H9 (cell line): ENCODE measurements around the gene DOCK1. TPM values are rescaled to one million over a fixed set of nuclear protein-coding genes. Genes with fewer than 3 reads are reported as not detected.

Source experiments
- DNase-seq: peaks from one replicate; pipeline ENCODE4 v3.0.0-alpha.2; 2017
- H2AFZ ChIP-seq: one replicate; pipeline ENCODE4 v1.6.1; 2013; ENCODE audit warnings: mild to moderate bottlenecking, low read length, control low read depth, moderate library complexity
- H2AK5ac ChIP-seq: 2 replicates; pipeline ENCODE4 v1.6.1; 2013; ENCODE audit warnings: low read length, control low read depth, mixed read lengths; ENCODE audit not compliant: insufficient read length
- H2BK120ac ChIP-seq: one replicate; pipeline ENCODE4 v1.6.1; 2013; ENCODE audit warnings: low read depth, mild to moderate bottlenecking, low read length, control low read depth, inconsistent platforms; ENCODE audit not compliant: poor library complexity, severe bottlenecking
- H2BK12ac ChIP-seq: 2 replicates; pipeline ENCODE4 v1.6.1; 2013; ENCODE audit warnings: low read length, control low read depth, mixed read lengths, low read depth; ENCODE audit not compliant: insufficient read length
- H2BK15ac ChIP-seq: 2 replicates; pipeline ENCODE4 v1.6.1; 2013; ENCODE audit warnings: low read depth, low read length, control low read depth
- H2BK20ac ChIP-seq: one replicate; pipeline ENCODE4 v1.6.1; 2013; ENCODE audit warnings: low read depth, mild to moderate bottlenecking, low read length, control low read depth, inconsistent platforms; ENCODE audit not compliant: poor library complexity, severe bottlenecking
- H2BK5ac ChIP-seq: 2 replicates; pipeline ENCODE4 v1.6.1; 2013; ENCODE audit warnings: low read length, control low read depth, mixed read lengths; ENCODE audit not compliant: insufficient read length
- H3K14ac ChIP-seq: 2 replicates; pipeline ENCODE4 v1.6.1; 2013; ENCODE audit warnings: low read length, control low read depth; ENCODE audit not compliant: insufficient read depth
- H3K18ac ChIP-seq: 2 replicates; pipeline ENCODE4 v1.6.1; 2013; ENCODE audit warnings: low read depth, mild to moderate bottlenecking, mixed read lengths, low read length, control low read depth; ENCODE audit not compliant: insufficient read length
- H3K23ac ChIP-seq: 2 replicates; pipeline ENCODE4 v1.6.1; 2013; ENCODE audit warnings: low read length, control low read depth, mixed read lengths, low read depth; ENCODE audit not compliant: insufficient read length
- H3K23me2 ChIP-seq: 2 replicates; pipeline ENCODE4 v1.6.1; 2013; ENCODE audit warnings: low read depth, mild to moderate bottlenecking, mixed read lengths, low read length, control low read depth; ENCODE audit not compliant: insufficient read length, poor library complexity, severe bottlenecking
- H3K27ac ChIP-seq: 2 replicates; pipeline ENCODE4 v1.5.1; 2013; ENCODE audit warnings: low read length, control low read depth, mixed read lengths, low read depth; ENCODE audit not compliant: insufficient read length
- H3K27me3 ChIP-seq: 2 replicates; pipeline ENCODE4 v1.6.1; 2013; ENCODE audit warnings: low read length, control low read depth, inconsistent platforms; ENCODE audit not compliant: insufficient read depth
- H3K4ac ChIP-seq: 2 replicates; pipeline ENCODE4 v1.6.1; 2013; ENCODE audit warnings: low read depth, mild to moderate bottlenecking, control low read depth, inconsistent platforms, low read length, moderate library complexity
- H3K4me1 ChIP-seq: 2 replicates; pipeline ENCODE4 v1.6.1; 2013; ENCODE audit warnings: low read length, control low read depth, inconsistent platforms; ENCODE audit not compliant: insufficient read depth
- H3K4me2 ChIP-seq: 2 replicates; pipeline ENCODE4 v1.6.1; 2013; ENCODE audit warnings: low read length, control low read depth, mixed read lengths; ENCODE audit not compliant: insufficient read length, insufficient read depth
- H3K56ac ChIP-seq: 2 replicates; pipeline ENCODE4 v1.6.1; 2013; ENCODE audit warnings: low read depth, mild to moderate bottlenecking, mixed read lengths, low read length, control low read depth; ENCODE audit not compliant: insufficient read length
- H3K79me1 ChIP-seq: 2 replicates; pipeline ENCODE4 v1.6.1; 2013; ENCODE audit warnings: low read depth, mild to moderate bottlenecking, moderate library complexity, low read length, control low read depth, inconsistent platforms; ENCODE audit not compliant: insufficient read depth, poor library complexity, severe bottlenecking
- H3K79me2 ChIP-seq: 2 replicates; pipeline ENCODE4 v1.6.1; 2013; ENCODE audit warnings: low read length, control low read depth, inconsistent platforms; ENCODE audit not compliant: insufficient read depth
- H3K9ac ChIP-seq: 2 replicates; pipeline ENCODE4 v1.6.1; 2013; ENCODE audit warnings: low read length, control low read depth, mixed read lengths; ENCODE audit not compliant: insufficient read length; ENCODE audit errors: extremely low read depth
- H3K9me3 ChIP-seq: one replicate; pipeline ENCODE4 v1.6.1; 2013; ENCODE audit warnings: low read depth, low read length, inconsistent platforms; ENCODE audit not compliant: control insufficient read depth
- H3T11ph ChIP-seq: one replicate; pipeline ENCODE4 v1.6.1; 2013; ENCODE audit warnings: mild to moderate bottlenecking, low read length, control low read depth, inconsistent platforms
- H4K20me1 ChIP-seq: one replicate; pipeline ENCODE4 v1.6.1; 2013; ENCODE audit not compliant: control insufficient read depth, insufficient read length, insufficient read depth
- H4K5ac ChIP-seq: 2 replicates; pipeline ENCODE4 v1.6.1; 2013; ENCODE audit warnings: low read depth, mild to moderate bottlenecking, mixed read lengths, low read length, control low read depth; ENCODE audit not compliant: insufficient read length
- H4K8ac ChIP-seq: replicated peaks from 2 replicates; pipeline ENCODE4 v1.6.1; 2013; ENCODE audit warnings: low read length, control low read depth, mixed read lengths, low read depth; ENCODE audit not compliant: insufficient read length
- H4K91ac ChIP-seq: 2 replicates; pipeline ENCODE4 v1.6.1; 2013; ENCODE audit warnings: low read depth, mild to moderate bottlenecking, moderate library complexity, mixed read lengths, low read length, control low read depth; ENCODE audit not compliant: insufficient read length
- H3K27ac Mint-ChIP-seq, 3 experiments: 2 replicates in 2 of 3; 3 replicates in 1 of 3; pipeline ENCODE4 v1.8.0; 2020 to 2021; ENCODE audit warnings: mixed read lengths in 3 of 3, mild to moderate bottlenecking in 1 of 3, moderate library complexity in 1 of 3
- H3K27me3 Mint-ChIP-seq: 2 replicates; pipeline ENCODE4 v1.8.0; 2021; ENCODE audit warnings: low read depth, mild to moderate bottlenecking, moderate library complexity, mixed read lengths
- H3K36me3 Mint-ChIP-seq, 3 experiments: 2 replicates in 2 of 3; 3 replicates in 1 of 3; pipeline ENCODE4 v1.8.0; 2020 to 2021; ENCODE audit warnings: low read depth in 3 of 3, mixed read lengths in 3 of 3; ENCODE audit not compliant: insufficient read depth in 1 of 3
- H3K4me1 Mint-ChIP-seq, 2 experiments: 2 replicates each; pipeline ENCODE4 v1.8.0; 2020; ENCODE audit warnings: mixed read lengths in 2 of 2
- H3K4me3 Mint-ChIP-seq, 2 experiments: 2 replicates in 1 of 2; 3 replicates in 1 of 2; pipeline ENCODE4 v1.8.0; 2020 to 2021; ENCODE audit warnings: mild to moderate bottlenecking in 2 of 2, mixed read lengths in 2 of 2, moderate library complexity in 1 of 2
- H3K9me3 Mint-ChIP-seq, 2 experiments: 2 replicates in 1 of 2; 3 replicates in 1 of 2; pipeline ENCODE4 v1.8.0; 2020; ENCODE audit warnings: mild to moderate bottlenecking in 2 of 2, mixed read lengths in 2 of 2, moderate library complexity in 1 of 2
- WGBS: extraction: QIAGEN DNeasy Blood & Tissue Kit; methylation state at CpG from one replicate; pipeline ENCODE4 v1.1.7; 2013; ENCODE audit warnings: missing lambda C conversion rate, low lambda C conversion rate, mixed read lengths; ENCODE audit not compliant: insufficient read length; ENCODE audit errors: extremely low coverage; 5-methylcytosine and 5-hydroxymethylcytosine counted together
- total RNA-seq: library from RNA; stranded (reverse); gene quantifications from 2 replicates; pipeline ENCODE4 v1.2.1, GENCODE V29; 2021
- TF ChIP-seq, protein P1 (sequence below): fragments of 200-600 bp; sonication (generic); conservative IDR thresholded peaks from 3 replicates; pipeline ENCODE4 v1.8.0; 2021; ENCODE audit warnings: antibody characterized with exemption, mild to moderate bottlenecking

DOCK1 gene
- total RNA-seq, 1 experiment from 2014 or later: 57.0 TPM

DNA sequence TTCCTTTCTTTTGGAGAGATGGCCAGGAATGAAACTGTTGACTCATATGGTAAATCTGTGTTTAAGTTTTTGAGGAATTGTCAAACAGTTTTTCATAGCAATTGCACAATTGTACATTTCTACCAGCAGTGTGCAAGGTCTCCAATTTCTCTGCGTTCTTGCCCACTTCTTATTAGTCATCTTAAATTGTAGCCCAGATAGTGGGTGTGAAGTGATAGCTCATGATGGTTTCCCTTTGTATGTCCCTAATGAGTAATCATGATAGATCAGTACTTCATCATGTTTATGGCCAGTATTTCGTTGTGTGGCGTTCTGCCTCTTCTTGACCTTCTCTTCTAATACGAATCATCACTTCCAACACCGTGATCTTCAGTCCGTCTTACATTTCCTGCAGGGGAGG is 136.3 kb downstream of the DOCK1 start:
- no peak overlapping the region for H3K4me2 ChIP-seq
- no peaks in the 10 kb centered on the region for H3K23me2 ChIP-seq
- TF ChIP-seq, protein P1, sequence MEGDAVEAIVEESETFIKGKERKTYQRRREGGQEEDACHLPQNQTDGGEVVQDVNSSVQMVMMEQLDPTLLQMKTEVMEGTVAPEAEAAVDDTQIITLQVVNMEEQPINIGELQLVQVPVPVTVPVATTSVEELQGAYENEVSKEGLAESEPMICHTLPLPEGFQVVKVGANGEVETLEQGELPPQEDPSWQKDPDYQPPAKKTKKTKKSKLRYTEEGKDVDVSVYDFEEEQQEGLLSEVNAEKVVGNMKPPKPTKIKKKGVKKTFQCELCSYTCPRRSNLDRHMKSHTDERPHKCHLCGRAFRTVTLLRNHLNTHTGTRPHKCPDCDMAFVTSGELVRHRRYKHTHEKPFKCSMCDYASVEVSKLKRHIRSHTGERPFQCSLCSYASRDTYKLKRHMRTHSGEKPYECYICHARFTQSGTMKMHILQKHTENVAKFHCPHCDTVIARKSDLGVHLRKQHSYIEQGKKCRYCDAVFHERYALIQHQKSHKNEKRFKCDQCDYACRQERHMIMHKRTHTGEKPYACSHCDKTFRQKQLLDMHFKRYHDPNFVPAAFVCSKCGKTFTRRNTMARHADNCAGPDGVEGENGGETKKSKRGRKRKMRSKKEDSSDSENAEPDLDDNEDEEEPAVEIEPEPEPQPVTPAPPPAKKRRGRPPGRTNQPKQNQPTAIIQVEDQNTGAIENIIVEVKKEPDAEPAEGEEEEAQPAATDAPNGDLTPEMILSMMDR: no peak
- Mint-ChIP-seq H3K4me1 (no peaks in the 10 kb centered on the region), H3K27ac (no peak overlapping the region), H3K36me3 (peaks cover 25 to 76% (median 45%) of the 10 kb centered on the region in 3 experiments; a peak in 6 of 7 replicates), H3K4me3 (no peak overlapping the region), H3K9me3 (no peaks in the 10 kb centered on the region), H3K27me3 (no peaks in the 10 kb centered on the region; the same call in 1 of the 2 replicates)
- no peak overlapping the region for H3K9ac ChIP-seq
- H3K27me3 ChIP-seq: no peaks in the 10 kb centered on the region
- H3K4ac ChIP-seq: no peak overlapping the region
- H3K14ac ChIP-seq: no peak overlapping the region
- H3K79me1 ChIP-seq: no peaks in the 10 kb centered on the region
- H3K9me3 ChIP-seq: no peaks in the 10 kb centered on the region
- no peak overlapping the region for H4K91ac ChIP-seq
- H3K27ac ChIP-seq: no peak overlapping the region
- no peak overlapping the region for H2AFZ ChIP-seq
- H4K20me1 ChIP-seq: no peaks in the 10 kb centered on the region
- no peak overlapping the region for H4K8ac ChIP-seq
- H2BK5ac ChIP-seq: no peak overlapping the region
- no peak overlapping the region for H2BK12ac ChIP-seq
- H3K4me1 ChIP-seq: no peaks in the 10 kb centered on the region
- no peak for DNase-seq
- H3K56ac ChIP-seq: no peak overlapping the region
- no peak overlapping the region for H2BK20ac ChIP-seq
- H2BK15ac ChIP-seq: no peak overlapping the region
- H3K23ac ChIP-seq: no peak overlapping the region
- H3T11ph ChIP-seq: no peak overlapping the region
- no peak overlapping the region for H4K5ac ChIP-seq
- H2AK5ac ChIP-seq: no peak overlapping the region
- no peaks in the 10 kb centered on the region for H3K79me2 ChIP-seq
- no peak overlapping the region for H2BK120ac ChIP-seq
- WGBS: no CpG with 5 or more reads among the region's 6 CpGs
- no peak overlapping the region for H3K18ac ChIP-seq
